Lower leg skin (tissue), 4 donors: ENCODE data around the gene YPEL5. TPM values are rescaled to one million over a fixed set of nuclear protein-coding genes. Genes with fewer than 3 reads are reported as not detected.

Experiments
- DNase-seq, 2 donors: peaks; one replicate each; pipeline ENCODE4 v3.0.0-alpha.2; 2019; ENCODE audit warnings: low spot score in 2 of 2
- H3K4me3 ChIP-seq: fragments of 200-600 bp; sonication (generic); 2 replicates; pipeline ENCODE4 v1.5.1; 2017; ENCODE audit warnings: mild to moderate bottlenecking, low read depth; ENCODE audit not compliant: poor library complexity, severe bottlenecking
- CTCF ChIP-seq, 3 donors: fragments of 450-650 bp; IDR thresholded peaks; one replicate each; pipeline ENCODE4 v1.5.1; 2016; ENCODE audit warnings: antibody characterized with exemption in 3 of 3, mild to moderate bottlenecking in 3 of 3, moderate library complexity in 2 of 3
- POLR2A ChIP-seq, 2 donors: fragments of 450-650 bp; IDR thresholded peaks; one replicate each; pipeline ENCODE4 v1.6.1; 2016 to 2017; ENCODE audit warnings: antibody characterized with exemption in 2 of 2, mild to moderate bottlenecking in 1 of 2, moderate library complexity in 1 of 2
- WGBS, 2 donors: methylation state at CpG; one replicate each; pipeline ENCODE4 v1.1.5; 2018; 5-methylcytosine and 5-hydroxymethylcytosine counted together
- intact Hi-C: fragments of 100-400 bp; cut with DNase I; formaldehyde crosslinking; loops from one replicate; pipeline ENCODE4 v1.15.0; 2023; ENCODE audit warnings: low total_unique reads
- total RNA-seq, 4 donors: library from RNA; depleted of rRNA; stranded (reverse); fragments of >200 nt; gene quantifications; one replicate each; pipeline ENCODE4 v1.1.0, GENCODE V29; 2016

The YPEL5 gene
- total RNA-seq, 4 donors from 2014 or later: 75.3 to 108 (median 84.3) TPM

GRCh38 chr2:30134582-30134981 is 12.2 kb upstream of the YPEL5 start:
- H3K4me3 ChIP-seq: no peak overlapping the region
- TF ChIP-seq POLR2A (IDR thresholded peaks at IDR 0.05) (no peak), CTCF (IDR thresholded peaks at IDR 0.05) (no peak)
- no peak for DNase-seq
- 87 to 88% methylated on average over 5 of the region's 5 CpGs for WGBS, 2 donors
- intact Hi-C loops: no loop called here

- 77 to 84% methylated on average over 3 of the region's 3 CpGs for WGBS, 2 donors
- no peak overlapping the region for H3K4me3 ChIP-seq
- no peak for DNase-seq
- no peak for TF ChIP-seq CTCF (IDR thresholded peaks at IDR 0.05)
- no peak for TF ChIP-seq POLR2A (IDR thresholded peaks at IDR 0.05)
- intact Hi-C loops: no loop called here
Observed at GRCh38 chr2:30135541-30135940, 11.3 kb upstream of the YPEL5 start.

GRCh38 chr2:30136764-30137444 is 9.9 kb upstream of the YPEL5 start:
- DNase-seq: no peak
- H3K4me3 ChIP-seq: no peak overlapping the region
- 68 to 75% methylated on average over 10 of the region's 10 CpGs for WGBS, 2 donors
- intact Hi-C loops: no loop called here
- TF ChIP-seq CTCF (IDR thresholded peaks at IDR 0.05) (no peak), POLR2A (IDR thresholded peaks at IDR 0.05) (no peak)

GRCh38 chr2:30139131-30139870 is 7.5 kb upstream of the YPEL5 start:
- DNase-seq: no peak
- no peak overlapping the region for H3K4me3 ChIP-seq
- intact Hi-C loops: no loop called here
- 36 to 50% methylated on average over 6 of the region's 6 CpGs for WGBS, 2 donors
- no peak for TF ChIP-seq CTCF (IDR thresholded peaks at IDR 0.05)
- TF ChIP-seq POLR2A (IDR thresholded peaks at IDR 0.05): no peak

GRCh38 chr2:30141136-30141535 is 5.7 kb upstream of the YPEL5 start:
- TF ChIP-seq POLR2A (IDR thresholded peaks at IDR 0.05) (no peak), CTCF (IDR thresholded peaks at IDR 0.05) (no peak)
- no peak for DNase-seq
- H3K4me3 ChIP-seq: no peak overlapping the region
- intact Hi-C loops: no loop called here
